ENCODE results near the gene EDEM1. TPM values are rescaled to one million over a fixed set of nuclear protein-coding genes. Genes with fewer than 3 reads are reported as not detected.

Gene EDEM1
- total and polyA plus RNA-seq, 10 of the 15 experiments (the other 5 are each of a cell fraction or from before 2014, with no cell fraction given) = 18.9 to 138 (median 57.5) TPM

DNA sequence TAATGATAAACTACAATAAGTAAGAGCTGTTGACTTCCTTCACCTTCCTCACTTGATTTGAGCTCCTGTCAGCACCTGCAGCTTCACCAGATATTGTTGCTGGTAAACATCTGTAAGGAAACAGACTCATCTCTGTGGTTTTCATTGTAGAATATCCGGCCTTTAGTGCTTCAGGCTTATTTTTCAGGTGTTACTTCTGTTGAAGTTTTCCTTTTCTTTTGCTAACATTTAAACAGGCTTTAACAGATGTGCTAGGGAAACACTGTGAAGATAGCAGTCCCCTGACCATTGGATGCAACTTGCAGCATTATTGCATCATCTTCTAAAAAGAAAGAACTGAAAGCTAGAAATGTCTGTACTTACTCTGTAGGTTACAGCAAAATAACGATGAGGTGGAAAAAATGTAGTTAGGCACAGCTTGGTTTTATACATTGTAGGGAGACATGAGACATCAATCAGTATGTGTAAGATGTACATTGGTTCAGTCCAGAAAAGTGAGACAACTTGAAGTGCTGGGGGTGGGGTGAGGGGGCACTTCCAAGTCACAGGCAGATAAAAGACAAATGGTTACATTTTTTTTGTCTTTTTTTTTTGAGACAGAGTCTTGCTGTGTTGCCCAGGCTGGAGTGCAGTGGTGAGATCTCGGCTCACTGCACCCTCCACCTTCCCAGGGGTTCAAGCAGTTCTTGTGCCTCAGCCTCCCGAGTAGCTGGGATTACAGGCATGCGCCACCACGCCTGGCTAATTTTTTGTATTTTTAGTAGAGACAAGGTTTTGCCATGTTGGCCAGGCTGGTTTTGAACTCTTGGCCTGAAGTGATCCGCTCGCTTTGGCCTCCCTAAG, 10.2 kb downstream of the EDEM1 start:
- in situ Hi-C loops (cut with MboI) = loop anchor here (5.0 to 10.0 kb wide), 3 partner anchors 220 to 693 kb away; partner anchors contain the start of gene BHLHE40
- H2AFZ ChIP-seq (ENCODE audit: control insufficient read depth, low read depth, low read length) = no peak overlapping the region
- ChIA-PET SMC1A (ENCODE audit: uncharacterized antibody, unreplicated experiment) (interaction anchor here (0.6 to 20.1 kb wide), 15 partner anchors 8 to 702 kb away, joined by 3 to 284 read pairs (median 5); partner anchors contain the start of gene EDEM1), CTCF (interaction anchor here (1.1 to 18.8 kb wide), 8 partner anchors 9 to 486 kb away, joined by 3 to 163 read pairs (median 8); partner anchors contain the start of gene EDEM1), RAD21 (ENCODE audit: unreplicated experiment) (interaction anchor here (0.6 to 9.1 kb wide), 14 partner anchors 9 to 486 kb away, joined by 3 to 93 read pairs (median 4); partner anchors contain the start of gene EDEM1), POLR2A (interaction anchor here (0.5 to 8.0 kb wide), 13 partner anchors 8 to 691 kb away, joined by 3 to 68 read pairs (median 5); partner anchors contain the start of gene EDEM1)
- BruUV-seq (replicated peaks) = no TSS peak
- DNase-seq (ENCODE audit: low read depth, low spot score) (peak; percentile 83), ATAC-seq (peak; percentile 66), FAIRE-seq (peak; percentile 83)
- H4K20me1 ChIP-seq (ENCODE audit: control insufficient read depth, insufficient read depth) = no peaks in the 10 kb centered on the region
- H3K36me3 ChIP-seq (ENCODE audit: control insufficient read depth in 2 of 2, insufficient read depth in 2 of 2, low read length in 1 of 2) = peaks cover 0 to 49% of the 10 kb centered on the region in 2 experiments; a peak in 3 of 4 replicates
- peak overlapping the region; percentile 39 for H3K4me3 ChIP-seq
- intact Hi-C loops (cut with micrococcal nuclease; ENCODE audit: unreplicated experiment) = loop anchor here (2.0 to 10.0 kb wide), 3 partner anchors 61 to 350 kb away; no protein-coding TSS in a partner anchor
- H3K27ac ChIP-seq (ENCODE audit: control insufficient read depth, insufficient read depth) = peak overlapping the region; percentile 94
- H3K9me3 ChIP-seq (replicated peaks; ENCODE audit: control insufficient read depth, insufficient read depth, low read length) = no peaks in the 10 kb centered on the region
- peaks cover 88% of the 10 kb centered on the region for H3K79me2 ChIP-seq (ENCODE audit: control insufficient read depth, insufficient read depth, low read length)
- H3K4me2 ChIP-seq (ENCODE audit: control insufficient read depth, insufficient read depth) = peak overlapping the region; percentile 82
- H3K9ac ChIP-seq (ENCODE audit: control insufficient read depth, insufficient read depth, low read length) = peak overlapping the region; percentile 61
- no peaks in the 10 kb centered on the region for H3K27me3 ChIP-seq (replicated peaks in 1 of 2; ENCODE audit: control insufficient read depth in 2 of 2, insufficient read depth in 2 of 2, low read length in 1 of 2)
- WGBS (ENCODE audit: insufficient coverage, insufficient replicate concordance, low lambda C conversion rate, missing lambda C conversion rate) = 62% methylated on average over 8 of the region's 8 CpGs
- H3K4me1 ChIP-seq (ENCODE audit: control insufficient read depth, insufficient read depth, low read length) = peaks cover 63% of the 10 kb centered on the region
- no peak for TF ChIP-seq KAT2A (conservative IDR thresholded peaks at IDR 0.05; ENCODE audit: control insufficient read depth, low read depth, low read length)
- TF ChIP-seq, protein P1, sequence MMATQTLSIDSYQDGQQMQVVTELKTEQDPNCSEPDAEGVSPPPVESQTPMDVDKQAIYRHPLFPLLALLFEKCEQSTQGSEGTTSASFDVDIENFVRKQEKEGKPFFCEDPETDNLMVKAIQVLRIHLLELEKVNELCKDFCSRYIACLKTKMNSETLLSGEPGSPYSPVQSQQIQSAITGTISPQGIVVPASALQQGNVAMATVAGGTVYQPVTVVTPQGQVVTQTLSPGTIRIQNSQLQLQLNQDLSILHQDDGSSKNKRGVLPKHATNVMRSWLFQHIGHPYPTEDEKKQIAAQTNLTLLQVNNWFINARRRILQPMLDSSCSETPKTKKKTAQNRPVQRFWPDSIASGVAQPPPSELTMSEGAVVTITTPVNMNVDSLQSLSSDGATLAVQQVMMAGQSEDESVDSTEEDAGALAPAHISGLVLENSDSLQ (IDR thresholded peaks at IDR 0.05) = peak; percentile 63
- TF ChIP-seq, protein P2, sequence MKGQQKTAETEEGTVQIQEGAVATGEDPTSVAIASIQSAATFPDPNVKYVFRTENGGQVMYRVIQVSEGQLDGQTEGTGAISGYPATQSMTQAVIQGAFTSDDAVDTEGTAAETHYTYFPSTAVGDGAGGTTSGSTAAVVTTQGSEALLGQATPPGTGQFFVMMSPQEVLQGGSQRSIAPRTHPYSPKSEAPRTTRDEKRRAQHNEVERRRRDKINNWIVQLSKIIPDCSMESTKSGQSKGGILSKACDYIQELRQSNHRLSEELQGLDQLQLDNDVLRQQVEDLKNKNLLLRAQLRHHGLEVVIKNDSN (IDR thresholded peaks at IDR 0.05; ENCODE audit: borderline replicate concordance, extremely low read length, insufficient read depth, low read depth, low read length) = no peak
- no peak for TF ChIP-seq ETV6 (conservative IDR thresholded peaks at IDR 0.05 in 1 of 2, IDR thresholded peaks at IDR 0.05 in 1 of 2; ENCODE audit: borderline replicate concordance in 1 of 2, low read depth in 1 of 2)
- TF ChIP-seq, protein P3, sequence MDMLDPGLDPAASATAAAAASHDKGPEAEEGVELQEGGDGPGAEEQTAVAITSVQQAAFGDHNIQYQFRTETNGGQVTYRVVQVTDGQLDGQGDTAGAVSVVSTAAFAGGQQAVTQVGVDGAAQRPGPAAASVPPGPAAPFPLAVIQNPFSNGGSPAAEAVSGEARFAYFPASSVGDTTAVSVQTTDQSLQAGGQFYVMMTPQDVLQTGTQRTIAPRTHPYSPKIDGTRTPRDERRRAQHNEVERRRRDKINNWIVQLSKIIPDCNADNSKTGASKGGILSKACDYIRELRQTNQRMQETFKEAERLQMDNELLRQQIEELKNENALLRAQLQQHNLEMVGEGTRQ (IDR thresholded peaks at IDR 0.05; ENCODE audit: borderline replicate concordance, low read depth, low read length) = no peak
- TF ChIP-seq, protein P4, sequence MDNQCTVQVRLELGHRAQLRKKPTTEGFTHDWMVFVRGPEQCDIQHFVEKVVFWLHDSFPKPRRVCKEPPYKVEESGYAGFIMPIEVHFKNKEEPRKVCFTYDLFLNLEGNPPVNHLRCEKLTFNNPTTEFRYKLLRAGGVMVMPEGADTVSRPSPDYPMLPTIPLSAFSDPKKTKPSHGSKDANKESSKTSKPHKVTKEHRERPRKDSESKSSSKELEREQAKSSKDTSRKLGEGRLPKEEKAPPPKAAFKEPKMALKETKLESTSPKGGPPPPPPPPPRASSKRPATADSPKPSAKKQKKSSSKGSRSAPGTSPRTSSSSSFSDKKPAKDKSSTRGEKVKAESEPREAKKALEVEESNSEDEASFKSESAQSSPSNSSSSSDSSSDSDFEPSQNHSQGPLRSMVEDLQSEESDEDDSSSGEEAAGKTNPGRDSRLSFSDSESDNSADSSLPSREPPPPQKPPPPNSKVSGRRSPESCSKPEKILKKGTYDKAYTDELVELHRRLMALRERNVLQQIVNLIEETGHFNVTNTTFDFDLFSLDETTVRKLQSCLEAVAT (IDR thresholded peaks at IDR 0.05) = no peak
- no peak for TF ChIP-seq RFX5 (IDR thresholded peaks at IDR 0.05; ENCODE audit: low read depth, low read length)
- no peak for TF ChIP-seq MYC (IDR thresholded peaks at IDR 0.05; ENCODE audit: insufficient read depth, insufficient read length, insufficient replicate concordance, low read length, severe bottlenecking)
- TF ChIP-seq ZZZ3 (IDR thresholded peaks at IDR 0.05; ENCODE audit: control insufficient read depth, insufficient read length, low read depth) = no peak
- TF ChIP-seq SUPT20H (IDR thresholded peaks at IDR 0.05; ENCODE audit: borderline replicate concordance, control insufficient read depth, low read depth, low read length) = no peak
- no peak for TF ChIP-seq NFXL1 (IDR thresholded peaks at IDR 0.05; ENCODE audit: borderline replicate concordance)
- TF ChIP-seq TCF3 (IDR thresholded peaks at IDR 0.05; ENCODE audit: borderline replicate concordance, insufficient read depth, low read depth, low read length) = no peak
- TF ChIP-seq BHLHE40 (IDR thresholded peaks at IDR 0.05; ENCODE audit: borderline replicate concordance in 1 of 2, low read depth in 2 of 2, low read length in 1 of 2) = no peak
- TF ChIP-seq NRF1 (conservative IDR thresholded peaks at IDR 0.05; ENCODE audit: low read depth, low read length) = no peak
- TF ChIP-seq YBX1 (IDR thresholded peaks at IDR 0.05) = no peak
- no peak for TF ChIP-seq FOXK2 (IDR thresholded peaks at IDR 0.05)
- TF ChIP-seq LARP7 (IDR thresholded peaks at IDR 0.05) = no peak

All from GM12878 (cell line).